SK-N-SH (cell line): Measurements from ENCODE around the gene MFAP2. TPM values are rescaled to one million over a fixed set of nuclear protein-coding genes. Genes with fewer than 3 reads are reported as not detected.

Experiments used
- CTCF ChIA-PET: fragments of 300-600, 350-600 bp; formaldehyde crosslinking; extraction: SDS; loops from one replicate; lab custom pipeline; 2021; lab: Yijun Ruan, JAX
- POLR2A ChIA-PET: fragments of 350-600 bp; sonication (Branson Sonifier 250); formaldehyde crosslinking; extraction: SDS; loops from one replicate; lab custom pipeline; 2020; ENCODE audit warnings: antibody characterized with exemption, inconsistent platforms; lab: Yijun Ruan, JAX
- DNase-seq: peaks from one replicate; pipeline ENCODE4 v3.0.0; 2012
- H2AFZ ChIP-seq: fragments of 200-600 bp; sonication (generic); 2 replicates; pipeline ENCODE4 v1.8.1; 2016; ENCODE audit warnings: antibody characterized with exemption, mild to moderate bottlenecking, low read depth
- H3F3A ChIP-seq: fragments of 200-600 bp; sonication (generic); replicated peaks from 2 replicates; pipeline ENCODE3; 2016; ENCODE audit warnings: antibody characterized with exemption, mild to moderate bottlenecking; ENCODE audit not compliant: insufficient read depth
- H3K27ac ChIP-seq, 2 experiments: fragments of 200-500 bp in 1 of 2; fragments of 200-600 bp in 1 of 2; sonication (Bioruptor generic) in 1 of 2; sonication (generic), shearing (Covaris generic) in 1 of 2; 2 replicates each; pipeline versions ENCODE4 v1.5.1 to v1.6.1; 2014 to 2016; ENCODE audit warnings: low read depth in 2 of 2, inconsistent platforms in 1 of 2, low read length in 1 of 2, mild to moderate bottlenecking in 1 of 2, mixed read lengths in 1 of 2
- H3K27me3 ChIP-seq: fragments of 200-600 bp; sonication (generic), shearing (Covaris generic); 2 replicates; pipeline ENCODE4 v1.6.1; 2016; ENCODE audit warnings: mixed run types; ENCODE audit not compliant: insufficient read depth
- H3K36me3 ChIP-seq, 2 experiments: fragments of 200-500 bp in 1 of 2; fragments of 200-600 bp in 1 of 2; sonication (Bioruptor generic) in 1 of 2; sonication (generic) in 1 of 2; replicated peaks in 1 of 2; 2 replicates each; pipeline versions ENCODE3 to v1.5.1; 2014 to 2016; ENCODE audit warnings: low read length in 1 of 2, mild to moderate bottlenecking in 1 of 2; ENCODE audit not compliant: insufficient read depth in 2 of 2, control insufficient read depth in 1 of 2
- H3K4me1 ChIP-seq, 2 experiments: fragments of 200-500 bp in 1 of 2; fragments of 200-600 bp in 1 of 2; sonication (Bioruptor generic) in 1 of 2; sonication (generic), shearing (Covaris generic) in 1 of 2; 2 replicates each; pipeline versions ENCODE4 v1.5.1 to v1.6.1; 2014 to 2016; ENCODE audit warnings: low read depth in 1 of 2, low read length in 1 of 2, mixed run types in 1 of 2; ENCODE audit not compliant: insufficient read depth in 2 of 2, control insufficient read depth in 1 of 2
- H3K4me2 ChIP-seq: fragments of 200-600 bp; sonication (generic), shearing (Covaris generic); 2 replicates; pipeline ENCODE4 v1.6.1; 2017; ENCODE audit warnings: mixed run types
- H3K4me3 ChIP-seq, 2 experiments: fragments of 200-500 bp in 1 of 2; fragments of 200-600 bp in 1 of 2; sonication (Bioruptor generic) in 1 of 2; sonication (generic), shearing (Covaris generic) in 1 of 2; 2 replicates each; pipeline versions ENCODE4 v1.5.1 to v1.8.1; 2014 to 2016; ENCODE audit warnings: low read depth in 2 of 2, inconsistent platforms in 1 of 2, low read length in 1 of 2, mild to moderate bottlenecking in 1 of 2, mixed read lengths in 1 of 2, moderate library complexity in 1 of 2
- H3K79me2 ChIP-seq: fragments of 200-600 bp; sonication (generic); 2 replicates; pipeline ENCODE4 v1.8.1; 2017; ENCODE audit warnings: mild to moderate bottlenecking; ENCODE audit not compliant: insufficient read depth
- H3K9ac ChIP-seq: fragments of 200-600 bp; sonication (generic); 2 replicates; pipeline ENCODE4 v1.6.1; 2017; ENCODE audit warnings: mixed run types
- H3K9me2 ChIP-seq: fragments of 200-600 bp; sonication (generic); 2 replicates; pipeline ENCODE4 v1.6.1; 2017; ENCODE audit warnings: mixed run types
- H3K9me3 ChIP-seq: fragments of 200-600 bp; sonication (generic); 2 replicates; pipeline ENCODE4 v1.6.1; 2017; ENCODE audit warnings: mixed run types, mild to moderate bottlenecking, moderate library complexity
- H4K20me1 ChIP-seq: fragments of 200-600 bp; sonication (generic); 2 replicates; pipeline ENCODE4 v1.6.1; 2017; ENCODE audit warnings: mild to moderate bottlenecking, mixed run types; ENCODE audit not compliant: insufficient read depth
- ELF1 ChIP-seq: IDR thresholded peaks from 2 replicates; pipeline ENCODE4 v1.4.0; 2012
- FOXJ3 ChIP-seq: sonication (generic); formaldehyde crosslinking; IDR thresholded peaks from 2 replicates; pipeline ENCODE4 v1.5.1; 2020; ENCODE audit warnings: mild to moderate bottlenecking, missing genetic modification reagents
- GABPA ChIP-seq: IDR thresholded peaks from 2 replicates; pipeline ENCODE4 v1.4.0; 2012; ENCODE audit warnings: low read depth, mild to moderate bottlenecking
- MXI1 ChIP-seq: IDR thresholded peaks from 2 replicates; pipeline ENCODE4 v1.6.1; 2012; ENCODE audit warnings: mild to moderate bottlenecking, low read depth, low read length, improper control_type of control experiment
- PBX3 ChIP-seq: IDR thresholded peaks from 2 replicates; pipeline ENCODE4; 2012
- REST ChIP-seq: IDR thresholded peaks from 2 replicates; pipeline ENCODE4 v1.6.1; 2012; ENCODE audit warnings: mild to moderate bottlenecking, low read depth, low read length, moderate library complexity
- RXRA ChIP-seq: IDR thresholded peaks from 2 replicates; pipeline ENCODE4 v1.4.0; 2012; ENCODE audit warnings: low read depth, mild to moderate bottlenecking, borderline replicate concordance
- USF1 ChIP-seq: IDR thresholded peaks from 2 replicates; pipeline ENCODE4 v1.4.0; 2012; ENCODE audit warnings: low read depth, borderline replicate concordance
- WGBS: methylation state at CpG from one replicate; pipeline ENCODE4 v1.1.6; 2017; ENCODE audit warnings: low lambda C conversion rate; 5-methylcytosine and 5-hydroxymethylcytosine counted together
- polyA plus RNA-seq, 3 experiments: library from polyadenylated mRNA; depleted of rRNA; stranded (reverse); fragments of >200 nt; gene quantifications; 2 replicates each; pipeline ENCODE4 v1.2.3, GENCODE V29; 2012

MFAP2 gene
- polyA plus RNA-seq, 1 of the 3 experiments (the other 2 are of a cell fraction), result 189 TPM

GRCh38 chr1:16989676-16990391 is 9.4 kb upstream of the MFAP2 start (continued):
- TF ChIP-seq REST (no peak), FOXJ3 (CRISPR knock-in tag) (no peak), RXRA (no peak), PBX3 (no peak), ELF1 (no peak), MXI1 (no peak), GABPA (no peak), USF1 (no peak)
- TF ChIP-seq, all 33 proteins: peak for 0

GRCh38 chr1:16988210-16988609 is 7.8 kb upstream of the MFAP2 start:
- Histone ChIP-seq H4K20me1 (no peaks in the 10 kb centered on the region), H3K36me3 (peaks cover 3 to 8% of the 10 kb centered on the region in 2 experiments), H3K9ac (no peak overlapping the region), H3K79me2 (no peaks in the 10 kb centered on the region), H3K9me3 (no peaks in the 10 kb centered on the region), H3F3A (peaks cover 3% of the 10 kb centered on the region), H3K4me2 (no peak overlapping the region), H3K27me3 (no peaks in the 10 kb centered on the region), H3K27ac (no peak overlapping the region), H2AFZ (no peak overlapping the region), H3K4me1 (peaks cover 4 to 10% of the 10 kb centered on the region in 2 experiments; a peak in 2 of 4 replicates), H3K4me3 (no peak overlapping the region), H3K9me2 (no peaks in the 10 kb centered on the region)
- WGBS, result 91% methylated on average over 13 of the region's 13 CpGs
- no peak for TF ChIP-seq FOXJ3 (CRISPR knock-in tag)
- DNase-seq, result no peak
- CTCF ChIA-PET, result interaction anchor here (1.1 to 1.8 kb wide), 5 partner anchors 9 to 58 kb away, joined by 3 to 7 read pairs (median 3); no protein-coding TSS in a partner anchor
- POLR2A ChIA-PET, result no interaction called here
